CD4-positive, alpha-beta T cell treated with Interferon gamma for 1 hour (primary cell): ENCODE results near the gene DAAM2.

Source experiments
- DNase-seq: peaks from one replicate; pipeline ENCODE4 v3.0.0-alpha.2; 2020

The DAAM2 gene

DNA sequence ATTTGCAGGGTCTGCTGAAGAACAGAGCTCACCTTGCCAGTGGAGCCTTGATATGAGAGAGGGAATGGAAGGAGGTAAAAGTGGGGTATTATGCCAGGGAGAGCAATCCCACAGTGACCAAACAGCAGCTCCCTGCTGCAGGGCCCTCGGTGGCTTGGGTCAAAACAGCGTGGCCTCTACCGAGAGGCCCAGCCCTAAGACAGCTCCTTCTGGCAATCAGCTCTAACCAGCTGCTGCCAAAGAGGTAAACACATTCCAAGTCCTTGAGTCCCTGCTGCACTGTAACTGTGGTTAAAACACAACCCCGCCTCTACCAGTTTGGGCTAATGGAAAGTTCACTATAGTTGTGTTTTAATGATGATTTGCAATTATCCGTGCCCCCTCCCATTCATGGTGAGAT, 1.4 kb upstream of the DAAM2 start:
- DNase-seq = no peak

DNA sequence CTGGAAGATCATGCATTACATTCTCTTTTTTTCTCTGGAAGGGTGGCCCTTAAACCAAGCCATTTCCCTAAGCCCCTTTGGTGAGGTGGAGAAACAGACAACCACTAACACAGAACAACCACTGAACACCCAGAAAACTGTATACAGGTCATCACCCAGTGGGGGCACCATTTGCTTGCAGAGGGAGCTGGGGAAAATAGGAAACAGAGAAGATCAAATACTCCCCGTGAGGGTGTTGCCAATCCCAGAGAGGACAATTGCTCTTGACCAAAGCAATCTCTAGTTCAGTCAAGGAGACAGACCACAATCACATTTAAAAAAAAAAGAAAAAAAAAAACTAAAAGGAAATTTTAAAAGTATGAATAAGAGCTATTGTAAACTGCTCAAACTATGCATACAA, 865 bp upstream of the DAAM2 start:
- DNase-seq = no peak

DNA sequence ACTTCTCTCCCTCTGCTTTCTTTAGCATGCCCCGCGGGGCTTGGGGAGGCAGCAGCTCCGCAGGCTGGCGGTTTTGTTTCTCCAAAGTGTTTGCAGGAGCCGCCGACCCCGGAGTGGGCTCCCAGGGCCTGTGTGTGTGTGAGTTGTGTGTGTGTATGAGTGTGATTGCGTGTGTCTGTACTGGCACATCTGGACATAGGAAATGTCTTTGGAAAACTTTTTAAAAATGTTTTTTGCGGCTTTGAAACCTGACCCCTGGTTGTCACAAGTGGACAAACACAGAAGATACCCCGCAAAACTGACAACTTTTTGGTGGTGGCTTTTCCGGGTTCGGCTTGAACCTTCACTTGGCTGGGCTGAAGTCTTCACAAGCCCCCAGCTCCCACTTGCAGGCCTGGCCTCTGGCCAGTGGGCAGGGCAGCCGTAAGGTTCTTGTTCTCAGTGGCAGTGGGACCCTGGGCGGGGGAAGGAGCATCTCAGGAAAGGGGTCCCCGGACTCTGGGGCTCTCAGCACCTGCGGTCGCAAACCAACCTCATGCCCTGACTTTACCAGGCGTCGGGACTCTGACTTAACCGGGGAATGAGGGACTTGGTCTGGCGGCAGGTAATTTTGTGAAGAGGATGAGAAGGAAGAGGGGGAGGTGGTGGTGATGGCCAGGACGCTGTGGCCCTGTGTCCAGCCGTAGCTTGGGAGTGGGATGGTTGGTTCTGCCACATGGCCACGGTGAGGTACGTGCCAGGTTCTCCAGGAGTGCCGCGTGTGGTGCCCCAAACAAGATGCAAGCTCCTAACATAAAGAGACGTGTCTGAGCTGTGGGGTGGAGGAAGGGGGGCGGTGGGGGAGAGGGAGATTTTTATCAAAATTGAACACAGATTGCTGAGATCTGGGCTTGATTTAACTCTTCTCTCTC, 619 bp downstream of the DAAM2 start:
- DNase-seq = no peak

DNA sequence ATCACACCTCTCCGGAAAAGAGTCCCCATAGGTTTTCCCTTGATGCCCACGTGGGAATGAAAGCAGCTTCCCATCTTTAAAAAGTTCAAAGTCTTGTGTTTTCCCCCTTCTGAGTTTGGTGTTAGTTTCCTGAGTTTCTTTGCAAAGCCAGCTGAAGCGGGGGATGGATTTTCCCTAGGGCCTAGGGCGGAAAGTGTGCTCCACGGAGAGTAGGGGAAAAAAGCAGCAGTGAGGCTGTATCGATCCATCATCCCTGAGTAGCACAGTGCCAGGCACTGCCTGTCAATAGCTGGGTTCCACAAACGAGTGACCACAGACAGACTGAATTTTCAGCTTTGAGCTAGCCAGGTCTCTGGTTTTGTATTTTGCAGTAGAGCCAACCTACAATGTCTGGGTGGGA, 1.3 kb downstream of the DAAM2 start:
- DNase-seq = no peak

DNA sequence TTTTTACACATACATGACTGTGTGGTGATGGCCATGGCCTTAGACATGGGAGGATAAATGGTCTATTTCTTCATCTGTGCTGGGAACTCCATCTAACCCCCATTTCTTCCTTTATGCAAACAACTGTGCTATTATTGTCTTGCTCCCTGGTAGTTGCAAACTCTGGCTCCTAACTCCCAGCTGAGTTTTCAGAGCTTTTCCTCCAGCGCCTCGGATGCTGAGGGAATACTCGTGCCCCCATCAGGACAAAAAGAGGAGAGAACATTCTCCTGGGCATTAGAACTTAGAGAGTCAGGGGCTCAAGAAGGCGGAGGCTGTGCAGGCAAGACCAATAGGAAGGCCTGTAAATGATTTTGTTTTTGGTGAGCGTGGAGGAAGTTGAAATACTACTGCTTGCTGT, 2.1 kb downstream of the DAAM2 start:
- no peak for DNase-seq

DNA sequence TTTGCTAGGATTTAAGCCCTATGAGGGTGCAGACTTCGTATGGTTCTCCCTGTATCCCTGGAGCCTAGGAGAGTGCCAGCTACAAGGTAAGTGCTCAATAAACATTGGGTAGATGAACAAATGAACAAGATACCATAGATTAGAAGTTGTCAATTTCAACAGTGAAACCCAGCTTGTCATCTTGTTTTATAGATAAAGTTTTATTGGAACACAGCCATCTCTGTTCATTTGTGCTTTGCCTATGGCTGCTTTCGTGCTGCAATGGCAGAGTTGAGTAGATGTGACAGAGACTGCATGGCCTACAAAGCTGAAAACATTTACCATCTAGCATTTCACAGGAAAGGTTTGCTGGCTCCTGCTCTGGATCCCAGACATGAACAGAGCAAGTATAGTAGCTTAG, 5.6 kb downstream of the DAAM2 start:
- no peak for DNase-seq

DNA sequence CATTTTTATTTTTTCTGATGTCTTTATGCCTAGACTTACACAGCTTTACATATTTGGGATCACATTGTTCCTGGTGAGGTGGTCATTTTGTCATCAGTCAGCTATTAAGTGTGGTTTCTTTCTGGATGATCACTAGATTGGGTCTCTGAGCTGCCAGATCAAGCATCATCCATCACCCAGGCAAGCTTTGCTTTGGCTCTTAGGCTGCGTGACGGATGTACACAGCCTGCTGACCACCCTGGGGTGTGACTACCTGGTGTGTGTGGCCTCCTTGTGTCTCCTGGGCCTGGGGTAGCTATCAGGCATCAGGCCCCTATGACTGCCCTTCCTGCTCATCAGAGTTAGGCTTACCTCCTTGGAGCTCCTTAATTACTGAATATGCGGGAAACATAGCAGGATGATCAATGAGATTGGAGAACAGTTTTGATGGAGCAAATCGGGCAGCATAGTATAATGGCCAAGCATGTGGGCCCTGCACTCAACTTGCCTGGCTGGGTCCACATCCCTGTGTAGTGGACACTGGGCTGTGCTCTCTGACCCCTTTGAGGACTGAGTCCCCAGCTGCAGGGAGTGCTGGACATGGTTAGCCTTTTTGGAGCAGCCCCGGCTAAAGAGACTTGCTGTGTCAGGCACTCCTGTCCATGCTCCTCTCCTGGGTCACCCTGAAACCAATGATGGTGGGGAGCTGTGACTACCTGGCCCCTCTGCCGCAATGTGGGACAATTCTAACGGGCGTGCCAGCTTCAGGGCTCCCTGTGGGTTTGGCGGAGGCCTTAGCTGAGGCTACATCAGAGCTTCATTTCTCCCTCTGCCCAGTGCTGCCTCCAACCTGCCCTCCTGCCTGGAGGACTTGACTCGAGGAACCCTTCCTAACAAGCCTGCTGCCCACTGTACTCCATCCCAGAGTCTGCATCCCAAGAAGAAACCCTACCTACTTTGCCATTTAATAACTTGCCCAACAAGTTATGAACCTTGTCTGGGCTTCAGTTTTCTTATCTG, 8.2 kb downstream of the DAAM2 start:
- no peak for DNase-seq

DNA sequence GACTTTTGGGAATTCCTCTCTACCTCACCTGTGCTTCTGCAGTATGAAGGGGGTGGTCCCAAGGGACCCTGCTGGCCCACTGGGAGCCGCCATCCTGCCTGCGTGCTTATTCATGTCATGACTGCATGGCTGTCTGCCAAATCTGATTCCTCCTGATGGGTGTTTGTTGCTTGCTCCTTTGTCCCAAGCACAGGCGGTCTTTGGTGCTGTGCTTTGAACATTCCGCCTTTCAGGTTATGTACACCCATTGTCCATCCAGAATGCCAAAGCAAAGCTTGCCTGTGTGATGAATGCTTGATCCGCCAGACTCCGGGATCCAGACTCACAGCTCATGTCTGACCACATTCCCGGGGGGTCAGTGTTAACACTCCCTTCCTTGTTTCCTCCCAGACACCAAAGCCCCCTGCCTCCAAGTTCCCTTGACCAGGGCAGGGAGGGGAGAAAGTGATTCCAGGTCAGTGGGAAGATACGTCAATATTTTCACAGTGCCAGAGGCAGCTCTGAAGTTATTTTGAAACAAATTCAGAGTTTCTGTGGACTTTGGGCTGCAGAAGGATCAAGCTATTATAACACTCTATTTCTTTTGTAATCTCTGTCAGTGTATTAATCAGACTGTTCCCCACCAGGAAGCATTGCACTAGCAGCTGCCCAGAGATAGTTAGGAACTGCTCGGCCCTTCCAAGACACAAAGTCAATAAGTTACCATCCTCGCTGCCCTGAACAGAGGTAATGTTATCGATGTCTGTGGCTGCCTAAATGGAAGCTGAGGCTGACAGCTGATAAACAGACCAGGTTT, 9.5 kb downstream of the DAAM2 start:
- DNase-seq = no peak

DNA sequence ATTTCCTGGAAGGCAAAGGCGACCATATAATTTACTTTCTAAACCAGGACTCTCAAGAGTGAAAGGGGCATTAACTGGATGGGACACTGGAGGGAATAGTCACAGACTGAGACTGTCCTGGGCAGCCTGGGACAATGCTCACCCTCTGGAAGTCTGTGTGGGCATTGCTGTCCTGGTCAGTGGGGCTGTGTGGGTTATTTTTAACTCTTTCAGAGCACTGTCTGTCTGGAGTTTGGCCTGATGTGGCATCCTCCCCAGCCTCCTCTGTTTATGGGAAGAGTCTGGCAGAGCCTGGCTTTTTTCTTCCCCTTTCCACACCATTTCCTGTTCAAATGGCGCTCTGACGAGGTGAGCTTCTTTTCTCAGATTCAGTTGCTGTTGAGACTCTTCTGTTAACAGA, 11.7 kb downstream of the DAAM2 start:
- no peak for DNase-seq

DNA sequence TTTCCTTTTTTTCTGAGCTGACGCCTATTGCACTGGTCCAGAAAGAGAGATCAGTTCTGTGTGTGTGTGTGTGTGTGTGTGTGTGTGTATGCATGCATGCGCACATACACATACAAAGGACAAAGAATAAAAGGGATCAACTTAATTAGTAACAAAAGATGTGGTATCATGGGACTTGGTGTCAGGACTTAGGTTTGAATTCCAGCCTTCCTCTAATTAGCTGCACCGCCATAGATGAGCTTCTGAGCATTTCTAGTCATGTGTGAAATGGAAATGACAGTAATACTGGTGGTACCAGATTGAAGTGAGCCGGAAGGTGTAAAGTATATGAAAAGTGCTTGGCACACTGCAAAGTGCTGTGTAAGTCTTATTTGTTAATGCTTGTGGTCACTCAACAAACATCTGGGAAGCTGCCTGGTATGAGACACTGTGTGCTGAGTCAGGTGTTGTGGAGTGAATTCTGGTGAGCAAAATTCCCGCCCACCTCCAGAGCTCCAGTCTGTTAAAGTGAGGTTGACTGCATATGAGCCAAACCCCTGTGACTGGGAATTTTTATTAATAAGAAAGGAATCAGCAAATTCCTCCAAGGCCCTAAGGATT, 12.4 kb downstream of the DAAM2 start:
- DNase-seq = no peak

DNA sequence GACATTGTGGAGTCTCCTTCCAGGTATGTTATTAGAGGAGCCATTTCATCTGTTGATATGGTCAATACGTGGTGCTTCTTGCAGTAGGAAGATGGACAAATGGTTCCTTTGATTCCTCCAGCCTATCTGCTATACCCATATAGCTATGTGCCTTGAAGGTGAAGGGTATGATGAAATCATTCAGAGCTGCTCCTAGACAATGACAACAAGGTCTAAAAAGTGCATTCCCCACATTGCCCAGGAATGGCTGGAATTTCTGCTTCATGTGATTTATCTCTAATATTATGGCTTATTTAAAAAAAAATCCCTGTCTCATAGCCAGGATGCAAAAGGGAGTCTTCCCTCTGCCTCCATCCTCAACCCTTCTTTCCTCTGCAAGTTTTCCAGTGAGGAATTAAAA, 14.1 kb downstream of the DAAM2 start:
- DNase-seq = no peak

DNA sequence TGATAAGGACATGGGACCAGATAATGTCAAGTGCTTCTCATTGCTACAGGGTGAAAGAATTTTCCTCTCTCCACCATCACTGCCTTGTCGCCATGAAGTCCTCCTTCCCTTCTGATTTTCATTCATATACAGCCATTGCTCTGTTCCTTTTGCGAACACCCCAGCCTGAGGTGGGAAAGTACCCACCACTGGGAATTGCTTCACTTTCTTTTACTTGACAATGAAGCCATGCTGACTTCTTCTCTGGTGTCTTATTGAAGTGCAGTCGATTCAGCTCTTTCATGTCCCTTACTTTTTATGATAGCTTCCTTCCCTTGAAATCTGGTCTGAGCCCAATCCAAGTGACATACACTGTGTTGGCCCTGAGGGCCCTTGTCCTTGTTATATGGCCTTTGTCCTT, 16.2 kb downstream of the DAAM2 start:
- DNase-seq = no peak

DNA sequence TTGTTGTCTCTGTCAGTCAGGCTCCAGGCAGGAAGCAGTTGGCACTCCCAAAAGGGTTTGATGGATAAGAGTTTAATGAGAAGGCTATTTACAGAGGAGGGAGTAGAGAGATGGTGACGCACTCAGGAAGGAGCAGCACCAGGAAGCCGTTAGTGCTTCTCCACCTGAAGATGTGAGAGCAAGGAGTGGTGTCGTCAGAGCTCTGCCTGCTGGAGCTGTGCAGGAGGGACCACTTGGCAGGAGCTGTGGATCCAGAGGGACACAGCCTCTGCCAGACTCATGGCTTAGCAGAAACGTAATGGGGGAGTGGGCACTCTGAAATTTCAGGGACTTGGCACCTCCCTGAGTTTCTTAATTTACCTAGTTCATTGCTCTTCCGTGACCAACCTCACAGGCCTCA, 16.8 kb downstream of the DAAM2 start:
- no peak for DNase-seq

DNA sequence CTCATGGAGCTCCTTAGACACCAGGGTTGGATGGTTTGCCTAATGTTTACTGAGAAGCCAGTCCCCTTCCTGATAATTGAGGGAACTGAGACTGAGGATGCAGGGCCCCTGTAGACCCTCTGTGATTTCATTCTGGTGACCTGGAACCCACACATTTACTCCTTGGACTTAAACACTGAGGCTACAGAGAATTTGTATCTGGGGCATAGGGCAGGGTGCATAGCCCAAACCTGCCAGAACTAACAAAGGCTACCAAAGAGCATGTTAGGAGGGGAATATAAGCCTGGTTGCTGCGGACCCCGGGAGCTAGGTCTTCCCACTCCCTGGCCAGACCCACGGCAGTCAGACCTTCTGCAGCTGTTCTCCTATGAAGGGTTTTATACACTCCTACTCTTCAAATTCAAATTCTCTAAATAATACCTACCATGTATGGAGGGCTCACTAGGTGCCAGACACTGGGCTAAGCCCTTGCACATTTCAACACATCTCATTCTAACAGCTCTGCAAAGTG, 19.7 kb downstream of the DAAM2 start:
- no peak for DNase-seq

DNA sequence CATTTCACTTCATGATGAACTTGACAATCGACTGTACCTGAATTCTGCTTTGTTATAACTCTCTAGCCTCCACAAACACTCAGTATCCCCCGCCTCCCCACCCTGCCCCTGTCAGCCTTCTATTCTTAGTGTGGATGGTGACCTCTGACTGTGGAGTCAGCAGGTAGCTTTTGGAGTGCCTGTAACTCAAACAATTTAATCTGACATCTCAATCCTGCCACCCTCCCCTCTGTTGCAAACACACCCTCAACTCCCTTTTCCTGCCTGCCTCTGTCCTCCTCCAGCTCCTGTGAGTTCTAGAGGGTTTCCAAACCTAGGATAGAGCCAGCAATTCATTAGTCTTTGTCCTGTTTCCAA, 20.3 kb downstream of the DAAM2 start:
- DNase-seq = no peak

DNA sequence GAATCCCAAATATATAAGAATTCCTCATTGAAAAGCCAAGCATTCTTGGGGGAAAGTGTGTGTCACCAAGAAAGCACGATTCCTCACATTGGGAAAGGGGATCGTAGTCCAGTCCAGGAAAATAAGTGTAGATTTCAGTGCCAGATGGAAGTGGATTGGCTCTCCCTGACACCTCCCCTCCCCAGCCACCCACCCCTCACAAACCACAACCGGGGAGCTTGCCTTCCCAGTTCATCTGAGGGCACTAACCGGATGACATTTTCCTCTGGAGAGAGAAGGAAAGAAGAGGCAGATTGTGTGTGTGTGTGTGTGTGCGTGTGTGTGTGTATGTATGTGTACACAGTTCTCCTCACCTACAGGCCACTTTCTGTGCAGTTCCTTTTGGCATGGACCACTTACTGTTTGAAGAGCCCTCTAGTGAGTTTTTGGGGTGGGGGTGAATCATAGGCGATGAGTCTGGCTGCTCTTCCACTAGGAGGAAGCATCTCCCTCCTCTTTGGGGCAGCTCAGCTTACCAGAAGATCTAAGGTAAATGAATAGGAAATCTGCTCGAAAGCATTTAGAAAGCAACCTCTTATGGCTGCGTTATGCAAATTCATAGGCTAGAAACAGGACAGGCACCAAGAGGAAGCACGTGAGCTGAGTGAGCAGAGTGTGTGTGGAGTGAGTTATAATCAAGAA, 20.8 kb downstream of the DAAM2 start:
- DNase-seq = no peak

DNA sequence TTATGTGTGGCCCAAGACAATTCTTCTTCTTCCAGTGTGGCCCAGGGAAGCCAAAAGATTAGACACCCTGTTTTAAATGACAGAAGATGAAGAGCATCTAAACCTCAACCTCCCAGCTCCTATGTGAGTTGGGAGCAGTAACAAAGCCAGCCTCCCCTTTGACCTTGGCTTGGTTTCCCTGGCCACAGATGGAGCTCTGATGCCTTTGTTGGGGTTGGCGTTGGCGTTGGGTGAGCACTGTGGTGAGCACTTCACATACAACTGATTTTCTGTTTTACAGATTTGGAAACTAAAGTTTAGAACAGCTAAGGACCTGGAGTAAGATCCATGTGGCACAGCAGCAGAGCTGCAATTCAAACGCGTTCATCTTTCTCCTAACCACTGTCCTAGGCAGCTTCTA, 22.1 kb downstream of the DAAM2 start:
- no peak for DNase-seq

DNA sequence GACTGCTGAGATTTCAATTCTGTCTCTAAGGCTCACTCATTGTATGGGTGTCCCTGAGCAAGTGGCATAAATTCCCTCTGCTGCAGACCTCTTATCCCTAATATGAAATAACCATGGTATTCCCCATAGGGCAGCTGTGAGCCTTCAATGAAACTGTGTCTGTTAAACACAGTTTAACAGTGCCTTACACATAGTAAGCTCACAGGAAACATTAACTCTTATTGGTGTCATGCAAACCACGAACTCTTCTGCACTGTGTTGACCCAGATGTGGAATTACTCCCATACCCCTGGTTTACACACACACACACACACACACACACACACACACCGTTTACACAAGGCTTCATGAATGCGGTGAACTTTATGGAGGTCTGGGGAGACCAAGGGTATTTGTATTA, 23.2 kb downstream of the DAAM2 start:
- DNase-seq = no peak

DNA sequence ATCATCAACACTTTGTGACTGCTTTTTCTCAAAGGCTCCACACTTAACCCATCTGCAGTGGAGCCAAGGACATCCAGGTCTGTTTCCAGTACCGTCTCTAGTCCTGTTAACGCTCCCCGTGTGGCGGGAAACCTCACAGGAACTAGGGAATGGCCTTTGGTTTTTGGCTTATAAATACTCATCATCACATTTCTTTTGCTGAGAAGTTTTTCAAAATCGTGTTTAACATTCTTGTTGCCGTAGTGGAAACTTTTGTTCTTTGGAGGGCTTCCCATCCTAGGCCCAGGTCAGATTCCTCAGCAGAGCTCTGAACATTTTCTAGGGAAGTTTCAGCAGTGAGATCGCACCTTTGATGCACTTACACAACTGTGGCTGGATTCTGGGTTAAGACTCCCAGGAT, 24.6 kb downstream of the DAAM2 start:
- DNase-seq = no peak

DNA sequence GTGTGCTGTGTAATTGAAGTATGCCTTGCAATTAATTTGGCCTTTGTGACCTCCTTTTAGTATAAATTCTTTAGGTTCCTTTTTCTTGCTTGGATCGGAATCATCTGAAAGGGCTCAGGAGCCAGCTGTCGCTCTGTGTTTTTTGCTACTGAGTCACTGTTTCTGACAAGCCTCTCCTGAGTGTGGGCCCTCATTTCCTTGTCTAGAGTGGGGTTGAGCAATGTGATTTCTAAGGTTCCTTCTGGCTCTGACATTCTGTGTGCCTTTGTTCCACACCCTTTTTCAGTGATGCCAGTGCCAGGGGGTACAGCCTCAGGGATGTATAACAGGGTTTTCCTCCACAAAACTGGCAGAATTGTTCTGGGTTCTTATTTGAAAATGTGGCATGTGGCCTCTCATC, 26.5 kb downstream of the DAAM2 start:
- no peak for DNase-seq

DNA sequence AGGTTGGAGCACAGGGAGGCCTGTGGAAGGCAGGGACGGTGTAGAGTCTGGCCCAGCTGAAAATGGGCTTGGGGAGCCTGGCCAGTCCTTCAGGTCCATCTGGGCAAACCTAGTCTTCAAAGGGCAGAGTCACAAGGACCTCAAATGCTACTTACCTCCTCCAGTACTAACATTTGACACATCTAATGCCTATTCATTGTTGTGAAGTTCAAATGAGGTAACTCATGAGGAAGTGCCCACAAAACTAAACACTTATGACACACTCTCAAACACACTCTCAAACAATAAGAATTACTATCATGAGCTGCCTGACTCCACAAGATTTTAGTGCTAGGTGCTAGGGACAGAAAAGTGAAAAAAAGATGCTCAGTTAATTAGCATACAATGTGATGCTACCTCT, 27.1 kb downstream of the DAAM2 start:
- DNase-seq = no peak

DNA sequence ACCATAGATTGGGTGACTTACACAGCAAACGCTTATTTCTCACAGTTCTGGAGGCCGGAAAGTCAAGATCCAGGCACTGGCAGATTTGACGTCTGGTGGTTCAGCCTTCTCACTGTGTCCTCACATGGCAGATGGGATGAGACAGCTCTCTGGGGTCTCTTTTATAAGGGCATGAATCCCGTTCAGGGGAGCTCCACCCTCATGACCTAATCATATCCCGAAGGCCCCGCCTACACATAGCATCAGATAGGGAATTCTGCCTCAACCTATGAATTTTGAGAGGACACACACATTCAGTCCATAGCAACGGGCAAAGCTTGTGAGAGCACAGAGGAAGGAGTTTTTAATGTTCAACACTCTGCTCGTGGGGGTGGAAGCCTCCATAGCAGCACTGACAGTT, 27.5 kb downstream of the DAAM2 start:
- no peak for DNase-seq
